ENCODE measurements around the gene CPTP. TPM values are rescaled to one million over a fixed set of nuclear protein-coding genes. Genes with fewer than 3 reads are reported as not detected.

The CPTP gene
- total and polyA plus RNA-seq, 2 of the 13 experiments (the other 11 are each of a cell fraction or from before 2014, with no cell fraction given) = 5.5 to 9.3 TPM

- TF ChIP-seq TFDP2 (CRISPR knock-in tag; IDR thresholded peaks at IDR 0.05) (no peak), CREB1 (IDR thresholded peaks at IDR 0.05) (no peak), CREB1 (CRISPR knock-in tag; IDR thresholded peaks at IDR 0.05) (no peak), FOSL2 (CRISPR knock-in tag; IDR thresholded peaks at IDR 0.05) (no peak), CSRNP1 (CRISPR knock-in tag; IDR thresholded peaks at IDR 0.05) (no peak; the same call in 1 of the 2 replicates), MEF2D (CRISPR knock-in tag; IDR thresholded peaks at IDR 0.05) (no peak), MEIS1 (CRISPR knock-in tag; IDR thresholded peaks at IDR 0.05; ENCODE audit: borderline replicate concordance) (no peak), ZNF570 (CRISPR knock-in tag; IDR thresholded peaks at IDR 0.05; ENCODE audit: borderline replicate concordance) (no peak), ZNF274 (CRISPR knock-in tag; IDR thresholded peaks at IDR 0.05) (peak; percentile 12; the same call in 1 of the 2 replicates), TOPORS (CRISPR knock-in tag; IDR thresholded peaks at IDR 0.05) (no peak), FOXO1 (CRISPR knock-in tag; IDR thresholded peaks at IDR 0.05) (0 out of 2 replicates have a peak, but pooled peaks have one; percentile 18)
- TF ChIP-seq, protein P1, sequence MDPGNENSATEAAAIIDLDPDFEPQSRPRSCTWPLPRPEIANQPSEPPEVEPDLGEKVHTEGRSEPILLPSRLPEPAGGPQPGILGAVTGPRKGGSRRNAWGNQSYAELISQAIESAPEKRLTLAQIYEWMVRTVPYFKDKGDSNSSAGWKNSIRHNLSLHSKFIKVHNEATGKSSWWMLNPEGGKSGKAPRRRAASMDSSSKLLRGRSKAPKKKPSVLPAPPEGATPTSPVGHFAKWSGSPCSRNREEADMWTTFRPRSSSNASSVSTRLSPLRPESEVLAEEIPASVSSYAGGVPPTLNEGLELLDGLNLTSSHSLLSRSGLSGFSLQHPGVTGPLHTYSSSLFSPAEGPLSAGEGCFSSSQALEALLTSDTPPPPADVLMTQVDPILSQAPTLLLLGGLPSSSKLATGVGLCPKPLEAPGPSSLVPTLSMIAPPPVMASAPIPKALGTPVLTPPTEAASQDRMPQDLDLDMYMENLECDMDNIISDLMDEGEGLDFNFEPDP (CRISPR knock-in tag; conservative IDR thresholded peaks at IDR 0.05) = no peak
- TF ChIP-seq, protein P2, sequence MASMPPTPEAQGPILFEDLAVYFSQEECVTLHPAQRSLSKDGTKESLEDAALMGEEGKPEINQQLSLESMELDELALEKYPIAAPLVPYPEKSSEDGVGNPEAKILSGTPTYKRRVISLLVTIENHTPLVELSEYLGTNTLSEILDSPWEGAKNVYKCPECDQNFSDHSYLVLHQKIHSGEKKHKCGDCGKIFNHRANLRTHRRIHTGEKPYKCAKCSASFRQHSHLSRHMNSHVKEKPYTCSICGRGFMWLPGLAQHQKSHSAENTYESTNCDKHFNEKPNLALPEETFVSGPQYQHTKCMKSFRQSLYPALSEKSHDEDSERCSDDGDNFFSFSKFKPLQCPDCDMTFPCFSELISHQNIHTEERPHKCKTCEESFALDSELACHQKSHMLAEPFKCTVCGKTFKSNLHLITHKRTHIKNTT (CRISPR knock-in tag; IDR thresholded peaks at IDR 0.05) = no peak
- TF ChIP-seq, protein P3, sequence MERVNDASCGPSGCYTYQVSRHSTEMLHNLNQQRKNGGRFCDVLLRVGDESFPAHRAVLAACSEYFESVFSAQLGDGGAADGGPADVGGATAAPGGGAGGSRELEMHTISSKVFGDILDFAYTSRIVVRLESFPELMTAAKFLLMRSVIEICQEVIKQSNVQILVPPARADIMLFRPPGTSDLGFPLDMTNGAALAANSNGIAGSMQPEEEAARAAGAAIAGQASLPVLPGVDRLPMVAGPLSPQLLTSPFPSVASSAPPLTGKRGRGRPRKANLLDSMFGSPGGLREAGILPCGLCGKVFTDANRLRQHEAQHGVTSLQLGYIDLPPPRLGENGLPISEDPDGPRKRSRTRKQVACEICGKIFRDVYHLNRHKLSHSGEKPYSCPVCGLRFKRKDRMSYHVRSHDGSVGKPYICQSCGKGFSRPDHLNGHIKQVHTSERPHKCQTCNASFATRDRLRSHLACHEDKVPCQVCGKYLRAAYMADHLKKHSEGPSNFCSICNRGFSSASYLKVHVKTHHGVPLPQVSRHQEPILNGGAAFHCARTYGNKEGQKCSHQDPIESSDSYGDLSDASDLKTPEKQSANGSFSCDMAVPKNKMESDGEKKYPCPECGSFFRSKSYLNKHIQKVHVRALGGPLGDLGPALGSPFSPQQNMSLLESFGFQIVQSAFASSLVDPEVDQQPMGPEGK (CRISPR knock-in tag; IDR thresholded peaks at IDR 0.05) = no peak
Measured at GRCh38 chr1:1324084-1324523, 498 bp upstream of the CPTP start (continued).
